GM18519 (cell line): ENCODE results near the gene STC2.

Experiments used
- ATAC-seq: cut with Tn5 transposase; IDR thresholded peaks from one replicate; pipeline ENCODE4 v1.9.1; 2021; ENCODE audit warnings: mild to moderate bottlenecking, moderate library complexity; ENCODE audit not compliant: unreplicated experiment, low FRiP score

The STC2 gene

DNA sequence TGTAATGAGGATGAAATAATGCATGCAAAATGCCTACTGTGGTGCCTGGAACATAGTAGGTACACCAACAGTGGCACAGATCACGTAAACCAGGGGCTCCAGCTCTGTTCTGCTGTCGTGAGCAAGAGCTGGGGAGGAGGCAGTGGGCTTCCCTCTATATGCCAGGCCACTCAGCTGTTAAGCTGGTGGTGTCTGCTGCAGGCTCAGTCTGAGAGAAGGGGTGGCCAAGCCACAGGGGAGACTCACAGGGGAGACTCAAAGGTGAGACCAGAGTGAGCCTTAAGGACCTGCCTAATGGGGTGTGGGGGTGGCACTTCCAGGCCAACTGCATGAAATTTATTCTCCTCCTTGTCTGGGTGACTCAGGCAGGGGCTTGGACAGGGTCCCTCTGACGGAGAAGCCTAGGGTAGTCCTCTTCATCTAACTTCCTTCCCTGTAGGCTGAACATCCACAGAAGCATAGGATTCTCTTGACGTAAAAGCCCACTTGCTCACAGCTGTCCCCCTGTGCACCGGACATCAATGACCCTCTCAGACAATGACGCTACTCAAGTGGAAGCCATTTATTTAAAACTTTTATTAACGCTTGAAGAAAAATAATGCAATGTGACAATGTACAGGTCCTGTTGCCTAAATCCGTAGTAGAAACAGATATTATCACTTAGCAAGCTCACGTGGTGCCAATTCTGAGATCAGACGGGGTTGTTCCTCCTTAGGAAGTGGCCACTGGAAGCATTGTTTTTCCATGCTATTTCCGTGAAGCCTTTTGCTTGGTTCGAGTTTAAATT, 13.9 kb downstream of the STC2 start:
- ATAC-seq, result no peak

DNA sequence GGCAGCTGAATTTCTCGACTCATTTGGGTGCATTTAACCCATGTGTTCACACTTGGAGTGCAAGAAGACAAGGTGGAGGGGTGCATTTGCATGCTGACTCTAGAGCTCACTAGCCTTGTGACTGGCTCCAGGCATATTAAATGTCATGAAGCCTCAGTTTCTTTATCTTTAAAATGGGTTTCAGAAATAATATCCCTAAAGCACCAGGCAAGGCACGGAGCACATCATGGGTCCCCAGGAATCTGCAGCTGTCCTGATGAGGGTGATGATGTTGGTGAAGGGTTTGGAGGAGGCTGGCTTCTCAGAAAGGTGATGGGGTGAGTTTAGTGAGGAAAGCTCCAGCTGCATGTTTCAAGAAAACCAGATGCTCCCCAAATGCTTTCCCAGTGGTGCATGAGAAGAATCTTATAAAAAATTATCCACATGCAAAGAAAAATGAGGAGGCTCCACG, 14.8 kb downstream of the STC2 start:
- ATAC-seq, result no peak

DNA sequence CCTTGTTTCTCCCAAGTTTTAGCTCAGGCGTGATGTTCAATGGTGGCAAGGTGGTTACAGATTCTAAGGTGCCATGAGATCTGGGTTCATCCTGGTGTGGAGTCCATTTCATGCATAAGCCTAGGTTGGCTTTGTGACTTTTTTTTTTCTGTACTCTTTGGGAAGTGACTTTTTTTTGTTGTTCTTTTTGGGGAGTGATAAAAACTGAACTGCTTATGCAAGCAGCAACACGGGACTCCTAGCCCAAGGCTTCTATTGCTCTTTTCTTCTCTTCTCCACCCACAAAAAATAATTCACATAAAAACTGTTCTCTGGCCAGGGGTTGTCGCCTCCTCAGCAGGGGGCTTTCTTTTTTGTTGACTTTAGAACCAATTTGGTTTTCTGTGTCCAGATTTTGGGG, 15.4 kb downstream of the STC2 start:
- no peak for ATAC-seq

DNA sequence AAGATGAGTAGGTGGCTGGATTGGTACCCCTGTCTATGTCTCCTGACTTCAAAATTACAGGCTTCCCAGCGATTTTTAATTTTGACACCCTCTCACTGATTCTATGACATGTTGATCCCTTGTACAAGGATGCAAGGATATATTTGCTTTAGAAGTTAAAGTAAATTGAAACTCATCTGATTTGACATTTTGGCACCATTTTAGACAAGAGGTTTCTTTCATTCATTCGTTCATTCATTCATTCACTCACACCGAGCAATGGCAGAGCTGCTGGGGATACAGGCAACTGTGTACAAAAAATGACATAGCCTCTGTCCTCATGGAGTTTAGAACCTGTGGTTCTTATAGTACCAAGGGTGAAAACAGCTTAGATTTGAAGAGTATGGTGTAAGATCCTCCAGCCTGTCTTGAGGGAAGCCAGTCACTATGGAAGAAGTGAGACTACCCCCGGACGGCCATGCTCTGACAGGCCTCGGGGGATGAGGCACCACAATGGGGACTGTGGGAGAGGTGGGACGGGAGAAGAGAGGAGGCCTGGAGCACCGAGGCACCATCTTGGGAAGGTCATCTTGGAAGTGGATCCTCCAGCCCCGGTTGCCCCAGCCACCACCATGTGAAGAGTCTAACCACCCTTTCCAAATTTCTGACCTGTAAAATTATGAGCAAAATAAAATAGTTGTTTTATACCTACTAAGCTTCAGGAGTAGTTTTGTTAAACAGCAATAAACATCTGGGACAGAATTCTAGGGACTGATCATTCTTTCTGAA, 16.2 kb downstream of the STC2 start:
- no peak for ATAC-seq

DNA sequence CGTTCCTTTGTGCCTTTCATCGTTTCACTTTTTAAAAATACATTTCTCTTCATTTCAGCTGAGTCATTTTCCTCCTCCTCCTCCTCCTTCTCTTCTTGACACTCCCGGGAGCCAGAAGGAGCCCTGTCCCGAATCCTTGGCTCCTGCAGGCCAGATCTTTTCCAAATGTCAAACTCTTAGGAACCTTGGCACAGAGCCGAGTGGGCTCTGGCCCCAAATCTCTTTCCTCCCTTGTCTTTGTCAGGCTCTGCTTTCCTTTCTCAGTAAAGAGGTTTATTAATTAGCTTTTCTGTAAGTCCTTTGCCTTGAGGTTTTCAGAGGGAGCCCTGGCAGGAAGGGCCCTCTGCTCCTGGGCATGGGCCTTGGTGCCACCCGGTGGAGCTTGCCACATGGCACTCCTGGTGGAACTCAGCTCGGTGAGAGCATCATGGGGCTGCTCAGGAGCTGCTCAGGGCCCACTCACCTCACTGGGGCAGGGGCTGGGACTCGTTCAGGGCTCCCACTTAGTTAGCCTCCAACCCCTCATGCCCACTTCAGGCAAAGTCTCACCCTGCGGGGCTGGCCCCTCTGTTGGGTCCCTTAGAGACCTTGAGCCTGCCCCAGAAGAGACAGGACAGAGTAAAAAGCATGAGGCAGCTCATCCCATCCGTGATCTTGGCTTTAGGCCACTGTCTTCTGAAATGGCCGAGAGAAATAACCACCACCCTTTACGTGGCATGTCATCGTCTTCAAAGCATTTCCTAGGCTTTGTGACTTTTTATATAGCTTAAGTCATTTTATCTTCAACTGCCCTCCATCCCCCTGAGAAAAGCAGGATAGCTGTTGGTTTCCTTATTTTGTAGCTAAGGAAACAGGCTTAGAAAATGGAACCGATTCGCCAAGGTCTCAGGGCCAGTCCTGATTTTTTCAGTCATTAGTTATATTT, 17.1 kb downstream of the STC2 start:
- no peak for ATAC-seq

DNA sequence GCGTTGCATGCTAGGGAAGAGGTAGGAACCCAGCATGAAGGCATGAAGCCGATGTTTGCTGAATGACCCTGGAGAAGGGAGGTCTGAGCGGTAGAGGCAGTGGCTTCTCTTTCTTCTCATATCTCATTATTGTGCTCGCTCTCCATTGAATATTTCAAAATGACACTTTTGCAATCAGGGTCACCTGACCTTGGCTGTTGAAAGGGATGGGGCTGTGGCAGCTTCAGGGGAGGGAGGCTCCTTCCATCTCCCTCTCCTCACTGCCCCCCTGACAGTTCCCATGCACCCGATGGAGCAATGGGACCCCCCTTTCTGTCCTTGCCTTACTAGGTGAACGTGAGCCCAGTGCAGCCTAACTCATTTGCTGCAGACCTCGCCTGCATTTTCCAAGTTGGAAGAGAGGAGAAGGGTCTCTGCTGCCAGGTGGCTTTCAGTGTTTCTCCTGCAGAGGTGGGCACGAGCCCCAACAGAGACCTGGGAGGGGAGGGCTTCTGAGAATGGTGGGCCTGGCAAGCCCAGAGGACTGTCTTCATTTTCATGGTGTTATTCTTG, 17.9 kb downstream of the STC2 start:
- ATAC-seq, result no peak

DNA sequence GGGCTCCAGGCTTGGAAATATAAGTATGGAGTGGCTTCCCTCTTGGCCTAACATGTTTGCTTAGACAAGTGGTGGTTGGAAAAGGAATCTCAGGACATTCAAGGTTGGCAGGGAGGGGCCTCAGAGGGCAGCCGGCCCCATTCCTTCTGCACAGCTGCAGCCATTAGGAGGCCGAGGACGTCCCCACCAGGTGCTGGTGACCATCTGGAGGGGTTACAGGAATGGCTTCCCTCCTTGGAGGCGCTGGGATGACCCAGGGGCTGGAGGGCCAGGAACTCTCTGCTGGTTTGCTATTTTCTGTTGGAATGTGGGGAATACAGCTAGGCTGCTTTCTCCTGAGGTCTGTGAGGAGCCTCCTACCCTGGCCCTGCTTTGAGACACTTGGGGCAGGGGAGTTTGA, 18.5 kb downstream of the STC2 start:
- no peak for ATAC-seq

DNA sequence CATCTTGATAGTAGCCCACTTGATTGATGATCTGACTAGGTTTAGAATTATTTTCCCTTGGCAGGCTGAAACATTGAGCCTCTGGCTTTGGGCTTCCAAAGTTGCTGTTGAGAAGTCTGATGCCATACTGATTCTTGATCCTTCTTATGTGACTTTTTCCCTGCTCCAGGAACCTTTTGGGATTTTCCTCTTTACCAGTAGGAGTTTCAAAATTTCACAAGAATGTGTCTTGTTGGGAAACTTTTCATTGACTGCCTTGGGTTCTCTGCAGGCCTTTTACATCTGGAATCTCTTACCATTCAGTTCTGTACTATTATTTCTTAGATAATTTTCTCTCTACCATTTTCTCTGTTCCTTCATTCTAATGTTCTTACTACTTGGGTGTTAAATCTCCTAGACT, 20.0 kb downstream of the STC2 start:
- no peak for ATAC-seq

DNA sequence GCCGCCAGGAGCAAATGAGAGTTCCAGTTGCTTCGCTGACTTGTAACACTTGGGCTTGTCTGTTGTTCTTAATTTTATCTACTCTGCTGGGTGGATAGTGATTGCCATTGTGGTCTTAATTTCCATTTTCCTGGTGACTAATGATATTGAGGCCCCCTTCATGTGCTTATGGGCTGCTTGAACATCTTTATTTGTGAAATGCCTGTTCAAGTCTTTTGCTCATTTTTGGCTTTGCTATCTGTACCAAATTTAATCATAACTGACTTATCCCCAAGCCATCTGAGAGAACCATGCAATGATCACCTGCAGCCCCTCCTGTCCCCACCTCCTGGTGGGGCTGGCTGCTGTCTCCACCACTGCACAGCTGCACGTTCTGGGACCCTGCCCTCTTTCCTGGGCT, 20.5 kb downstream of the STC2 start:
- ATAC-seq, result no peak

DNA sequence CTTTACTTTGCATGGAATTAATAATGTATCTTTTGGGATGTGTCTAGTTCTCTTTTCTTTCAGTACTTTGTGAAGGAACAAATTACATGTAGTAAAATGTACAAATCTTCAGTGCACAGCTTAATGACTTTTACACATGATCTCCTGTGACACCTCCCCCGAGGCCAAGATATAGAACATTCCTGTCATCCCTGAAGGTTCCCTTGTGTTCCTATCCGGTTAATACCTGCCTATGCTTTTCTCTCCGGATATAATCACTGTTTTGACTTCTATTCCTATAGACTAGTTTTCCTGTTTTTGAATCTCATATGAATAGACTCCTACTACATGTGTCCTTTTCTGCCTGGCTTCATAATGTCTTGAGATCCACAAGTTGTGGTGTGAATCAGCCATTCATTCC, 21.5 kb downstream of the STC2 start:
- ATAC-seq, result no peak

DNA sequence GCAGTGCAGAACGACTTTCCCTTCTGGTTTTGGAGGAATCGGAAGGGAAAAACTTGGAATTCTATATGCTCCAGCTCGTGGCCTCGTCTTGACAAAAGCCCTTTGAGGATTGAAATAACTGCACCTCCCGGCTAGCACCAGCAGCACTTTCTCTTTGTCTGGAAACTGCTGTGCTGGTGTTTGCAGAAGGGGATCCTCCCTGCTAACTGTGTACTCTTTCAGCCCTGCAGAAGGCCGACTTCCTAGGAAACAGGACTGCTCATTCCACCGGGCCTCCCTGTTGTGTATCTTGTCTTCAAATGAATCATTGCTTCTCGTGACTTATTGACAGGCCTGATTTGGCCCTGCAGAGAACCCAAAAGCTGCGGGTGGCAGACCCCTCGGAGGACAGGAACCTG, 23.6 kb downstream of the STC2 start:
- no peak for ATAC-seq

DNA sequence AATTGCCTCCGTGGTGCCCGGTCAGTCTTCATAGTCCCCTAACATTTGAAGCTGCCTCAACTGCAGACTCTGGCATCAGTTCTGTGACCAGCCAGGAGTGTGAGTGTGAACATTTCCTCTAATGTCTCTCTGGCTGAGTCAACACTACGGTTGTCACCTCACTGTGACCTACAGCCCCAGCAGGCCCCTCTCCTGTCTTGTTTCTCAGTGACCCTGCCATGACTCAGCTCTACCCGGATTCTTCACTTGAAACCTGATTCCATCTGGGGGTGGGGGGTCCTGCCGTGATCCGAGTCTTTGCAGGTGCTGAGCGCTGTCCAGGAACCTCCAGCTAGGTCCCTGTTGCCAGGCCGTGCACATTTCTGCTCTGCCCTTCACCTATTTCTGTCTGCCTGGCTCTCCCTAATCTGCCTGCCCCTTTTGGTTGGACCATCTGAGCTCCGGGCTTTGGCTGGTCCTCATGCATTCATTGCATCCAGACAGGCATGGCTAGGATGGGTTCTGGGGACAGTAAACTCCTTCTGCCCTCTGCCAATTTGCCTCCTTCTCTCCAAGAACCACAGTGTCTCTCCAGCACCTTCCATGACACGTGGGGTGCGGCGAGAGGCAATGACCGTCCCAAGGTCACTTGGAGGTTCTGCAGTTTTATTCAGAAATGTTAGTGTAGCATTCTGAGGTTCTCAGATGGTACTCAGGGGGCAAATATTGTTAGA, 24.2 kb downstream of the STC2 start:
- no peak for ATAC-seq

DNA sequence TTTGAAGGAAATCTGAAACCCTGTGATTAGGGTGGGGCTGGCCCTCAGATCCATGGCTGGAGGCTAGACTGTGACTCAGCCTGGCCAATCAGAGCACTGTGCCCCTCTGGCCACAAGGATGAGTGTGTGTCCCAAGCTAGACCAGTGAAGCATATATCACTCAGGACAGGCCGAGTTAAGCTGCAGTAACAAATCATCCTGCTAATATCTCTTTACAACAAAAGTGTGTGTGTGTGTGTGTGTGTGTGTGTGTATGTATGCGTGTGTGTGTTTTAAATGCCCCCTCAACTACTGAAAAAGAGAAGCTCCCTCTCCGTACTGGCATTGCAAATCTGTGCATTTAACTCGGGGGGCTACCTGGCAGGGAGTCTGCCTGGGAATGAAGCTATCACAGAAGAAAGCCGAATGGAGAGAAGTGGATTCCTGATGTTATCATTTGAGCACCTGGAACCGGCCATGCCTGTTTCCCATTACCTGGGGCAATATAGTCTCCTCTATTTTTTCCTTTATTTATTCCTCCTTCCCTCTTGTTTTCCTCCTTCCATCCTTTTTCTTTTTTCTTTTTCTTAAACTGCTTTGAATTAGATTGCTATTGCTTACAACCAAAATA, 25.6 kb downstream of the STC2 start:
- no peak for ATAC-seq

DNA sequence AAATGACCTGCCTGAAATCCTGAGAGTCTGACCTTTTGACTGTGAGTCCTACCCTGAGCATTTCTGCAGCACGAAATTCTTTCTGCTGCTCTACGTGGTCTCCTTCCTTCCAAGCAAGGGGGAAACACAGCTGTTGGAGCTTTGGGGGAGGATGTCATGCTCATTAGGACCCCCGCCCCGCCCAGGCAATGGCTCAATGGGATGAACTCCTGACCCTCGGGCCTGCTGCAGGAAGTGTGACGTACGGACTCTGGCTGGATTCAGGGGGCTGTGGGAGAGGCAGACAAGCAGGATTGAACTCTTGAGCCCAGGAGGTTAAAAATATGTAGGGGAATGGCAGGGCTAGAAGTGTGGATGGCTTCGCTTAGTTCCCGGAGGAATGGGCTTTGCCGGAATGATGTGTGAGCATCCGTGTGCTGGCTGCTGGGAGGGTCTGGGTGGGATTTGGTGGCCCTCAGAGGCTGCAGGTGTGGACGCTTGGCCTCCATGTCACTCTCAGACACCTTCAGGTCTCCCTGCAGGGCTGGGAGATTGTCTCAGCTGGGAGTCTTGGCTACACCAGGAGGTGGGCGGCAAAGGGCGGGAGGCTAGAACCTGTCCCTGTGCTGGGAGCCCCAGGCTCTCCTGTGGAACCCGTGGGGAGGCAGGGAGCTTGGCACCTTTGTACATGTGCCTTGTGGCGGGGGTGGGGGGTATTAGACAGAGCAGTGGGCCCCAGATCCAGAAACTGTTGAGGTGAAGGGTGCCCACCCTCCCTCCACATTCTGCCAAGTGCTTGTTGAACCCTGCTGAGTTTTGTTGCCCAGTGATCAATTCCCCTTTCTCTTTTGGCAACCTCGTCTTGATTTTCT, 26.3 kb downstream of the STC2 start:
- no peak for ATAC-seq

DNA sequence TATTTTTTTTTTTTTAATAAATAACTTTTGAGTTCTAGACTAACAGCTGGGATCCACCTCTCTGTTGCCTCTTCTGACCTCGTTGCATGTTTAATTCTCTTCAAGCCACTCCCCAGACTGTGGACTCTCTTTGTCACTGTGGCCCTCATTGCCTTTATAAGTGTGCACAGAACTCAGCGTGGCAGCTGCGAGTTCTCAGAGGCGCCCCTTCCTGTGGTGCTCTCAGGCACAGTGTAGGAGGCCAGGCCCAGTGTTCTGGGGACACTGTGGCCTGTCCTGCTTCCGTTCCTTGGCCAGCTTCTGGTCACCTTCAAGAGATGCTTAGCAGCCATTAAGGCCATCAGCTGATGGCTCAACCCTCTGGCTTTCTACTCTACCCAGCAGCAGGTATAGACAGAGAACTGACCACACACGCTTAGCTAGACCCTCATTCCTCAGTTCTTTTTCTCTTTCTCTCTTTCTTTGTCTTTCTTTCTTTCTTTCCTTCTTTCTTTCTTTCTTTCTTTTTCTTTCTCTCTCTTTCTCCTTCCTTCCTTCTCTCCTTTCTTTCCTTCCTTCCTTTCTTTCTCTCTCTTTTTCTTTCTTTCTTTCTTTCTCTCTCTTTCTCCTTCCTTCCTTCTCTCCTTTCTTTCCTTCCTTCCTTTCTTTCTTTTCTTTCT, 27.7 kb downstream of the STC2 start:
- no peak for ATAC-seq

DNA sequence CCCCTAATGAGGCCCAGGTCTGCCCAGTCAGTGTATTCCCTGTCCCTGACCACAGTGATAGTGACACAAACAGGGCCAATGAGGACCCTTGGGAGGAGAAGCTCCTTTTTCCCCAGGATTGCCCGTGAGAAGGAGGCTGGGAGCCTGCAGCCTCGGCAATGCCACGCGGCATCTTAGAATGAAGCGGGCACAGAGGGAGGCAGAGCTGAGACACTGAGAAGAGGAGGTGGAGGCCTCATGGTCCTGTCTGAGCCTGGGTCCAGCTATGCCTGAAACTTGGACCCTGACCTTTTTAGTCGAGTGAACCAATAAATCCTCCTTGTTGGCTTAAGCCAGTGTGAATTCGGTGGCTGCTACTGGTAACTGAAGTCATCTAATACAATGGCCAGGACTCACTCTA, 28.4 kb downstream of the STC2 start:
- no peak for ATAC-seq

DNA sequence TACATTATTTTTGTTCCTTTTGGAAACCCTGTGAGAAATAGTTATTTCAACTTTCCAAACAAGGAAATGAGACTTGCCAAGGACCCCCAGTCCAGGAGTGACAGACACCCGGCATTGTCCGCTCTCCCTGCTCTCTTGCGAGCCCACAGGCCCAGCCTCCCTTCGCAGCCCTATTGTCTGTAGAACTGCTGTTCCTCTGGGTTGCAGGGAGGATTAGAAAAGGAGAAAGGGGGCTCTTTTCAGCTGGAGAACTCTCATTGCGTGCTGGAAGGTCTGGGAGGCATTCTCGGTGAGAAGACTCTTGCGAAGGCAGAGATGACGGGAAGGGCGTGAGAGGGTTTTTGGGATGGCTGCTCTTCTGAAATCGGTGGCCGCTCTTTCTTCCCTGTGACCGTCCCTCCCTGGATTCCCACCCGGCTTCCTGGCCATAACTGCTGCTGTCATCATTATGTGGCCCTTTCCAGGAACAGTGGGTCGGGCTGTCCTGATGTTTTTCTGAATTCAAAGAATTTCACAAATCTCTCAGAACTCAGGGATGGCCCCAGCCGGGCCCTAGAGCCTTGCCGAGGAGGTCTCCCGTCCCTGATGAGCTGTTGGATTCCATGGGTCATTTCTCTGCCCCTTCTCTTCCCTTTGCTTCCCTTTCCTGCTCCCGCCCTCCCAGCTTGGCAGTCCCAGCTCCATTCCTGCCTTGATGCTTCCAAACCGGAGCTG, 29.8 kb downstream of the STC2 start:
- ATAC-seq, result no peak

DNA sequence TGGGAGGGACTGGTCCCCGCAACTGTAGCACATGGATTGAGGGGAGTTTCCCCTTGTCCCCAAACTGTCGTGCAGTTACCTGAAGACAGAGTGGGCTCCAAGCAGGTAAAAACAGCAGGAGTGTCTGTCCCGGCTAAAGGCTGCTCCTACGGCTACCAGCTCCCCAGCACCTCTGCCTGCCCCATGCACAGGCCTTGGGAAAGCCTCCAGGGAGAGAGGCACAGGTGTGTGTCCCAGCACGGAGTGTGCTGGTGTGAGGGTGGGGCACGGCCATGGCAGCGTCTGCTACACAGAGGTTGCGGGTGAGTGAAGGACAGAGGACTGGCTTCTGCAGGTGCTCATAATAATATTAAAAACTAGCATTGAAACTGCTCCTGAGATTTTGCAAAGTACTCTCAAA, 30.4 kb downstream of the STC2 start:
- ATAC-seq, result no peak
